ENCODE results near the gene KLK13.

KLK13 gene, protein sequence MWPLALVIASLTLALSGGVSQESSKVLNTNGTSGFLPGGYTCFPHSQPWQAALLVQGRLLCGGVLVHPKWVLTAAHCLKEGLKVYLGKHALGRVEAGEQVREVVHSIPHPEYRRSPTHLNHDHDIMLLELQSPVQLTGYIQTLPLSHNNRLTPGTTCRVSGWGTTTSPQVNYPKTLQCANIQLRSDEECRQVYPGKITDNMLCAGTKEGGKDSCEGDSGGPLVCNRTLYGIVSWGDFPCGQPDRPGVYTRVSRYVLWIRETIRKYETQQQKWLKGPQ

DNA sequence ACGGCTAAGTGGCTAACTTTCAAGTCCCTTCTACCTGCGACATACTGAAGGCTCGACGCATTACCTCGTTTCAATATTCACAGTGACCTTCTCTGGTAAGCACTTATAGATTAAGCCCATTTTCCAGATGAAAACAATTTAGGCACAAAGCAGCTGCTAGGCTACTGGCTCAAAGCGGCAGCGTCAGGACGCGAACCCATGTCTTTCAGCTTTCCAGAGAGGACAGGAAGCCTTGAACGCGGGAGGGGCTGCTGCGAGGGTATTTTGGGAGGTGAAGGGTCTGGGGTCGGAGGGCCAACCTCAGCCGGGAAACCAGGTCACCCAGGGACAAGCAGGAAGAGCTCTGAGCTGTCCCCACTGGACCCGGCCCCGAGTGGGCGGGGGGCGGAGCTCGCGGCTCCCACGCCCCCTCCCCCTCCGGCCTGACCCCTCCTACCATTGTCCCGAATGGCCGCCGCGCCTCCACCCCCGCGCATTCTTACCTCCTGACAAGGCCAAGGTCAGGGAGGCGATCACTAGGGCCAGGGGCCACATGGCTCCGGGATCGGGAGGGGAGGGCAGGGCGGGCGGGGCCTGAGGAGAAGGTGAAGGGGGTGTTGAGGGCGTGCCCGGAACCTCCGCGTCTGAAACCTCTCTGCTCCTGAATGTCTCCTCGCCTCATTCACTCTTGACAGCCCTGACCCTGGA is at the start of gene KLK13:
TSS of gene KLK13 (minus strand) at position 559 of the 687 bp plus-strand sequence. CDS start at position 534, 25 bp downstream.
- DNase-seq, result no peak

DNA sequence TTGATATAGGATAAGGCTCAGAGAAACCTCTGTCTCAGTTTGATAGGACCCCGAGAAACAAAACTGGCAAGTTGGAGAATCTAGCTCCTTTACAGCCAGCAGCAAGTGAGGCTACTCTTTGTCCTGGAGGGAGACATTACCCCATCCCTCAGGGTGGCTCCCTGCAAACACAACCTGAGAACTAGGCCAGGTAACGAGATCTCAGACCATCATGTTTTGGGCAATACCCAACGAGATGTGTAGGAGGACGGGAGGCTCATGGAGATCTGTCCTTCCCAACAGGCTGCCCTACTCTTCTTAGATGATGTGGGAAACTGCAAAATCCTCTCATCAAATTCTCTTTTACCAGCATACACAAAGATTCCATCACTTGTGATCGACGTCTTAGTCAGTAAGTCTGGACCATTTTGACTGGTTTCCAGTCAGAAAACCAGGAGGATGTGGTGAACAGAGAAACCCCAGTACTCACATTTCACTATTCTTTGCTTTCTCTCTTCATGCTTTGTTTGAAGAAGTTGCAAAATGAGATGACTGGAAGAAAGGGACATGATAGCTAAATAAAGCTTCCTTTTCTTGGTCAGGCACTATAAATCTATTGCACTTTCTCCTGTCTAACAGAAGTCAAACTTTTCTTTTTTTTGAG is 49.3 kb upstream of the KLK13 start:
- no peak for DNase-seq

DNA sequence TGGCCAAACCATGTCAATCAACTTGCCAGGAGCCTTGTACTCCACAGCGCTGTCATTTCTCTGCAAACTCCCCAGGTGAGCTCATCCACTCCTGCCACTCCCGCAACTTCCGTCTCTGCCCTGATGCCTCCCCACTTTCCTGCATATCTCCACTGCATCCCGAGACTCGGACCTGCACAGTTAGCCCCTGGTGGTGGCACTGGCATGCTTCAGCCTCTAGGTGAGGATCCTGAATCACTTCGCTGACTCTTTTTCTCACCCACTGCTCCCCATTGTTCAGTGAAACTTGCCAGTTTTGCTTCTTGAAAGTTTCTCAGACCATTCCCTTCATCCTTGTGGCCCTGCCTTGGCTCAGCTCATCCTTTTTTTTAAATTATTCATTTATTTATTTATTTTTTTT is 46.7 kb upstream of the KLK13 start:
- DNase-seq, result no peak

DNA sequence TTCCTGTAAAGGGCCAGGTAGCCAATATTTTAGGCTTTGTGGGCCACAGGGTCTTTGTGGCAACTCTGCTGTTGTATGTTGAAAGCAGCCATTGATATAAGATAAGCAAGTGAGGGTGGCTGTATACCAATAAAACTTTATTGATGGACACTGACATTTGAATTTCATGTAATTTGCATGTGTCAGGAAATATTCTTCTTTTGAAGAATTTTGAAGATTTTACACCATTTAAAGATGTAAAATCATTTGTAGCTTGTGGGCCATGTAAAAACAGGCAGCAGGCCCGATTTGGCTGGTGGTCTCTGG is 45.7 kb upstream of the KLK13 start:
- DNase-seq, result no peak

DNA sequence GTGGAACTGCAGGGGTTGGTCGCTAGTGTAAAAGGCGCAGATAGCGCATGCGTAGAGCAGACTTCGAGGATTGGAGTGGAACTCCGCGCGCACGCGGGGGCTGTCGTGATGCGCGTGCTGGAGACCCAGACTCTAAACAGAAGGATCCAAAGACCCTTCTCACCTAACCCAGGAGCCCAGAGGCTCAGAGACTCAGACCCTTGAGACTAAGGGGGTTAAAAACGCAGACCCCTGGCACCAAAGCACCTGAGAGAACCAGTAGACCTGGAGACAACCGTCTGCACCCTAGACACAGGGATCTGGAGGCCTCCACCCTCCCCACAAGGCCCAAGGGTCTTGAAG is 43.9 kb upstream of the KLK13 start:
- no peak for DNase-seq

DNA sequence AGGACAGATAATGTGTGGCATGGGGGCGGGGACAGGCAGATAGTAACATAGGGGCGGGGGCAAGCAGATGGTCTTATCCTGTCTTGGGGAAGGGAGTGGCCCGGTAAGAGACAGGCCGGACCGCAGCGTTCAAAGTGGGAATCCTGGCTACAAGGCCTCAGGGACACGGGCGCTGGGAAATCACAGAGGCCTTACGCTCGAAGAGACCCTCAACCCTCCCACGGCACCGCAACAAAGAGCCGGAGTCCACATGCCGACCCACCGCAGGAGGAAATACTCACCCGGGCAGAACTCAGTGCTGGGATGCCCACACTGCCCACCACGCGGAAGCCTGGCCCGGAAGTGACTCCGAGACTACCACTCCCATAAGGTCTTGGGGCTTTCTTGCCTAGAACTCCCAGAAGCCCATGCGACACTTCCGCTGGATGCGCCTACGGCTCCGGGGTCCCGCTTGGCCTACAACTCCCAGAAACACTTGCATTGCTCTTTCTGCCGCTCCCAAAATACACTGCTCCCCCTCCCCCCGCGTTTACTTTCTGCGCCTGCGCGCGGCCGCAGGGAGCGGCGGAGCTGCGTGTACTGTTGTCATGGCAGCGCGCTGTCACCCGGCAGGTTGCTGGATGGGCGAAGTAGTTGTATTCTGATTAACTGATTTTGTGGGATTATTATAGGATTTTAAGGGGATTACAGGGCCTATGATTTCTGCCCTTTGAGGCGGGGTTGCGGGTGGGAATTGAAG is 43.3 kb upstream of the KLK13 start, which contains the start of gene CTU1:
TSS of gene CTU1 (minus strand) at position 344 of the 739 bp plus-strand sequence. CDS start 3,840 bp downstream, outside the sequence.
- peak; percentile 94 for DNase-seq

DNA sequence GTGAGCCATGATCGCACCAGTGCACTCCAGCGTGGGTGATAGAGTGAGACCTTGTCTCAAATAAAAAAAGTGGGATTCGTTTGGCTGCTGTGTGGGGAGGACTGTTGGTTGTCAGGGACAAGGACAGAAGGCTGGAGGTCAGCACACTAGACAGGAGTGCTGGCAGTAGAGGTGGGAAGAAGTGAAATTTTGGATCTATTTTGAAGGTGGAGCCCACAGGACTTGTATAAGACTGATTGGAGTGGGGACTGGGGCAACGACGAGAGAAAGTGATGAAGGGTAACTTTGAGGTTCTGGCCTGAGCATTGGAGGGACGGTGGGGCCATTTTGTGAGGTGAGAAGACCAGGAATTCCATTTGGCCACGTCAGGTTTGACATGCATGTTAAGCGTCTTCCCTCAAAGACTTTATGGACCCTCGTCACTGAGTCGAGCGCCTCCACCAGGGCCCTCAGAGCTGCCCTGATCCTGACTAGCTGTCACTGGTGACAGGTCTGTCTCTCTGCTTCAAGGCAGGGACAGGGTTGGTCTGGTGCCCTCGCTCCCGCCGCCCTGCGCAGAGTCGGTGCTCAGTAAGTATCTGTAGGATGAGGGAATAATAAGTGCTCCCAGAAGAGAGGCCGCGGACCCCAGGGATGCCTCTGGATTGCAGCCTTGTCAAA is 42.6 kb upstream of the KLK13 start:
- DNase-seq, result no peak

DNA sequence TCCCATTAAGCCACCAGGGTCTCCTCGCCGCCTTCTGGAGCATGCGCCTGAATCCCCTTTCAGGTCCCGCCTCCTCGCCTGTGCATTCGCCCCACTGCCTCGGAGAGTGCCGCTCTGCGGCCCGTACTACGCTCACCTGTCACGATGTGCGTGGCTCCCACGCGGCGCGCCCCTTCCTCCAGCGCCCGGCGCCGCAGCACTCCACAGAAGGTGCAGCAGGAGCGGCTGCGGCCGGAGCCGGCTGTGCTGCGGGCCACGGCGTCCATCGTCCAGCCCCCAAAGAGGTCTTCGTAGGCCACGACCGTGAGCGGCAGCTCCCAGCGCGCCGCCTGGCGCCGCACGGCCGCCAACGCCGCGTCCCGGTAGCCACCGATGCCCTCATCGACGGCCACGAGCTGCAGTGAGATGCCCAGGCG is 39.0 kb upstream of the KLK13 start:
- DNase-seq, result no peak

DNA sequence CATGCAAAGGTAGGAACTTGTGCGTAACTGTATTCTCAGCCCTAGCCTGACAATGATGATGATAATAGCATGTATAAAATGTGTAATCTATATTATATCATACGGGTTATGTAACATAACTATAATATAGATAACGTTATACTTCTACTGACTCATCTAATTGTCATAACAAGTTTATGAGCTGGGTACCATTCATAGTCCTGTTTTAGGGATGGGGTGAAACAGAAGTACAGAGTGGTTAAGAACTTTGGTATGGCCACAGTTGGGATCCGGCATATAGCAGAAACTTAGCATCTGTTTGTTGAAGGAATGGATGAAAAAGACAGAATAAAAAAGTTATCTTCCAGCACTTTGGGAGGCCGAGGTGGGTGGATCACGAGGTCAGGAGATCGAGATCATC is 38.1 kb upstream of the KLK13 start:
- no peak for DNase-seq

DNA sequence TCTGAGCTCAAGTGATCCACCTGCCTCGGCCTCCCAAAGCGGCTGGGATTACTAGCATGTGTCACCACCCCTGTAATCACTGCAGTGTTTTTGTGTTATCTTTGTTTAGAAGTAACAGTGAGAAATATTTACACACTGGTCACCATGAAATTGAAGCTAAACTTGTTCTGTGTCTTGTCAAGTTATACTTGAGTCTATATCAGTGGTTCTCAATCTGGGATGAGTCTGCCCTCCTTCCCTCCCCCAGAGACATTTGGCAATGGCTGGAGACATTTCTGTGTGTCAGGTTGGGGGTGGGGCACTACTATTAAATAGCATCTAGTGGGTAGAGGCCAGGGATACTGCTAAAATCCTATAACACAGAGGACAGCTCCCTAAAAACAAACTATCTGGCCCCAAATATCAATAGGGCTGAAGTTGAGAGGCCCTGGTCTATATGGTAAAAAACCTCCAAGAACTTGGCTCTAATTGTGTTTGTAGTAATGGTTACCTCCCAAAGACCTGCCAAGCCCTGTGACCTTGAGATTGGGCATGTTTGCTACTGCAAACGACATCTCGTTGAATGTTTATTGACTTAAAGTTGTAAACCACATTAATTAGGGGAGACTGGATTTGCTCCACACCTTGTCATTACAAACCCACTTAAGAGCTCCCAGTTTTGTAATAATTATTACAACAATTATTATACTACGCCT is 36.4 kb upstream of the KLK13 start:
- DNase-seq, result no peak

DNA sequence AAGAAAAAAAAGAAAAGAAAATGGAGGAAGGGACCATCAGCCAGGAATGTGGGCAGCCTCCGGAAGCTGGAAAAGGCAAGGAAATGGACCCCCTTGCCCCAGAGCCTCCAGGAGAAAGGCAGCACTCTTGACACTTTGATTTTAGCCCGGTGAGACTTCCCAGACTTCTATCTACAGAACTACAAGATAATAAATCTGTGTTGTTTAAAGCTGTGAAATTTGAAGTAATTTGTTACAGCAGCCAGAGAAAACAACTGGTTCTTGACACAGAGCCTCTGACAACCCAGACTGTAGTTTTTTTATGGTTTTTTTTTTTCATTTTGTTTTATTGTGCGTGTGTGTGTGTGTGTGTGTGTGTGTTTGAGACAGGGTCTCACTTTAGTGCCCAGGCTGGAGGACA is 35.7 kb upstream of the KLK13 start:
- DNase-seq, result no peak

DNA sequence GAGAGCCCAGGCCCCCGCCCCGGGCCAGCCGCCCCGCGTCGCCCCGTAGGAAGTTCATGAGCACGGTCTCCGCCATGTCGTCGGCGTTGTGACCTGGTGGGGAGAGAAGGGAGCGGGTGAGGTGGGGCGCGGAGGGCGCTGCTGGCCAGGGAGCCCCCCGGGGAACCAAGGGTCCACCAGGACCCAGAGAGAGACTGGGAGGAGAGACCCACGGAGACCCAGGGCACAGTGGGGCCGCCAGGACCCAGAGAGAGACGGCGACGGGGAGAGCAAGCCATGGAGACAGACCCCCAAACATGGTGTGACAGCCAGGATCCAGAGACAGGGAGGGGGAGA is 34.1 kb upstream of the KLK13 start:
- DNase-seq, result no peak

DNA sequence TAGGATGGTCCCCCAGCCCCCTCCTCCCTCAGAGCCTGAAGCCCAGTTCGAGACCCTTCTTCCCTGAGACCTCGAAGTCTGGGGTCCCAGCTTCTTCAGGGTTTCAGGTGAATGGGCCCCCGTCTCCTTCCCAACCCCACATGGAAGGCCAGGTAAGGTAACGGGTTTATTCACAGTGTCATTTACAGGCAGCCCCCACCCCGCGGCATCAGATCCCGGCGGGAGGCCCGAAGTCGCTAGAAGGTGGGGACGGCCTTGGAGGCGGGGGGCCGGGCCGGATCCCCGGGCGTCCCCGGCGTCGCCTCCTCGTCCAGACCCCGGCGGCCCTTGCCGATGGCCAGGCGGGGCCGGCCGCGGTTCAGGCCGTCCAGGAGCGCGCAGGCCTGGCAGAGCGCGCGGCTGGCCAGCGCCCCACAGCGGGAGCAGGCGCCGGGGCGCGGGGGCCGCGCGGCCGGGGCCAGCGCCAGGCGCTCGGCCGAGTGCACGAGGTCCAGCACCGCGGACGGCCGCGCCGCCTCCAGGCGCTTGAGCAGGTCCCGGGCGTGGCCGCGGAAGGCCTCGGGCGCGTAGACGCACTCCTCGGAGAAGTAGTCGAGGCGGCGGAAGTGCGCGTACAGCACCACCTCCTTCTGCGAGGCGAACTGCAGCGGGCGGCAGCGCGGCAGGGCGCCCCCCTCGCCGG is 33.6 kb upstream of the KLK13 start:
- DNase-seq, result no peak

DNA sequence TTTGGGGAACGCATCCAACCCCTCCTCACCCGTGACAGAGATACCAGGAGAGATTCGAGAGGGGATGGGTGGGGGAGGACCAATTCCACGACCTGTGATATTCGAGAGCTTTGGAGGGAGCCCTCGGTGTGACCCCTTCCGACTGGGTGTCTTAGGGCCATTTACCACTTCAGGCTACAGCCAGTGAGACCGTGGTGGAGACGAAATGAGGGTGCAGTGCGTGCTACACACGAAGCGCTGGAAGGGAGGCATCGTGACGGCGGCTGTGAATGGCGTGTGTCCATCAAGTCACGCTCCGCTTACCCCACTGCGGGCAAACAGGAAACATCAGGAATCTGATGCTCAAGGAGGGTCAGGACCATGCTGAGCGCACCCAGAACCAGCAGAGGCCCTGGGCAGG is 32.9 kb upstream of the KLK13 start:
- no peak for DNase-seq

DNA sequence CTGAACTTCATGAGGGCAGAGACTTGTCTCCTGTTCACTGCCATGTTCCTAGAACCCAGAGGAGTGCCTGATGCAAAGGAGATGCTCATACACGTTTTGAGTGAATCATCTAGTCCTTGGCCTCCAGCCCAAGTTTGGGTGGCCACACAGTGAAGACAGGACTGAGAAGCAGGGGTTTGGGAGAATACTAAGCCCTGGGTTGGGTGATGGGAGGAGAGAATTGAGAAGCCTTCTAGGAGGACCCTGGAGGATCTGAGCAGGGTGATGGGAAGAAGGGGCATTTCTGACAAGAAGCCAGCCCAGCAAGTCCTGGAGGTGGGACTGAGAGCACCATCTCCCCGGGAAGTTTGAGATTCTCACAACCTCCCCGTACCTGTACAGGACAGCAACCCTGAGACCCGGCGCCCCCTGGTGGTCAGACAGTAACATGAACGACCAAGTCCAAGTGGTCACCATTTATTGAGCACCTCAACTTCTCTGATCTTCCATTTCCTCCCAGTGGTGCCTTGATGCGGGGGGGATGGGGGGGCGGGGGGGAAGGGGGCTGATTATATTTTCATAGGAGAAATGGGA is 32.4 kb upstream of the KLK13 start:
- DNase-seq, result peak; percentile 75

DNA sequence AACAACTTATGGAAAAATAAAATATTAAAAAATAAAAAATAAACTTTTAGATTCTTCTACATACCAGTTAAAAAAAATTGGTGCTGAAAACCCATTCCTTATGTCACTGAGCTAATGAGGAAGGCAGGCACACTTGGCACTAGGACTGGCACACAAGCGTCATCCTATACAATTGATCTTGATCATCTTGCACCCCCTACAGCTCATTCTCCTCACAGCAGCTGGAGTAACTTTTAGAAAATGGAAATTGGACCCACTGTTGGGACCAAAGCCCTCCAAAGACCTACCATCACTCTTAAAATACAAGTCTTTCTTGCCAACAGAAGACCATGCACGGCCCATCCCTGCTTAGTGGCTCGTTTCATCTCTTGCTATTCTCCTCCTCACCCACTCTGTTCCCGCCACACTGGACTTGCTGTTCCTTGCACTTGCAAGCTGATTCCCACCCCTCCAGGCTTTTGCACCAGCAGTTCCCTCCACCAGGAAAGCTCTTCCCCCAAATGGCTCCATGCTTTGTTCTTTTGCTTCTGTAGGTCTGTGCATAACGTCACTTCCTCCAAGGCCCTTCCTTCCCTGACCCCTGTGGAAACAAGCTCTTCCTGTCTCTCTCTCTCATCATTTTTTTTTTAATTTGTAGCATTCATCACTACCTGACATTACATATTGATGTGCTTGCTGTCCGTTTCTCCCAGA is 31.7 kb upstream of the KLK13 start:
- DNase-seq, result no peak

DNA sequence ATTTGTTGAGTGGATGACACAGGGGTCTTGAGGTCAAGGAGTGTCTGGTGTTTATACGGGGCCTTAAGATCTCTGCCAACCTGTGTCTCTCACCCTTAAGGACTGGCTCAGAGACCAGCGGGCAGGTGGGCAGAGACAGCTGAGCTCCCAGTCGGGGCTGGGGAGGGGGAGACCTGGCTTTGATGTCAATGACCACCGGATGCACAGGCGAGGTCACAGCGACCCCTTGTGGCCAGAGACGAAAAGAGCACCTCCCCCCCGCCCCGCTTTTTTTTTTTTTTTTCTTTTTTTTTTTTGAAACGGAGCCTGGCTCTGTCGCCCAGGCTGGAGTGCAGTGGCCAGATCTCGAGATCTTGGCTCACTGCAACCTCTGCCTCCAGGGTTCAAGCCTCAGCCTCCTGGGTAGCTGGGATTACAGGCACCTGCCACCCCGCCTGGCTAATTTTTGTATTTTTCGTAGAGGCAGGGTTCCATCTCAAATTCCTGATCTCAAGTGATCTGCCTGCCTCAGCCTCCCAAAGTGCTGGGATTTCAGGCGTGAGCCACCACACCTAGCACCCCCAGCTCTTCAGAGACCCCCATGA is 29.9 kb upstream of the KLK13 start:
- peak; percentile 41 for DNase-seq

DNA sequence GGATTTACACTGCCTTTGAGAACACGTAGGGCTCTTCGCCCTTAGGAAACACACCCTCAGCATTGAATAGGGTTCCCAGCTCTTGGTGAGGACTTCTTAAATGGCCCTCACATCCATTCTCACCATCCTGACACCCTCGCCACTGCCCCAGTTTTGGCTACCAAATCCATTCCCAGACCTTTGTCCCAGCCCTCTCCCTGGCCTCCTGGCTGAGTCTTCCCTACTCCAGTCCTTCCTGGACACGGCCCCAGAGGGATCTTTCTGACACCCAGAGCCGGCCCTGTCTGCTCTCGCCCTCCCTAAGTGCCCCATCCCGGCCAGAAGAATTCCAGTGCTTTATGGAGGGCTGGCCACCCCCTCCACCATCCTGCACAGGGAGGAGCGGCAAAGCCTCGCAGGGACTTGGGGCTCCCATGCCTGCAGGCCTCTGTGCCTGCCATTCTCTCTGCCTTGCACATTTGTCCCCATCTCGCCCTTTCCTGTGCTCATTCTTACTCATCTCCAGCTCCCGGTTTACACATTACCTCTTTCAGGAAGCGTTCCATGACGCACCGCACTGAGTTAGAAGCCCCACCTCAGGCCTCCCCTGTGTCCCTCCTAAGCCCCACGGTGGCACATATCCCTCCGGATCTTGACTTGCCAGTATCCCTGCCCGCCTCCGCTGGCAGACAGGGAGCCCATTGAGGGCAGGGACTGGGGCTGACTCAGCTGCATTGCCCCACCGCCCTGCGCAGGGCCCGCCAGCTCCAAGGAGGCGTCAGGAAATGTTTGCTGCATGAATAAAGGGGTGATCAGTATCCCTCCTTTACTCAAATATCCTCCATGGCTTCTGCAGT is 28.8 kb upstream of the KLK13 start:
- no peak for DNase-seq

DNA sequence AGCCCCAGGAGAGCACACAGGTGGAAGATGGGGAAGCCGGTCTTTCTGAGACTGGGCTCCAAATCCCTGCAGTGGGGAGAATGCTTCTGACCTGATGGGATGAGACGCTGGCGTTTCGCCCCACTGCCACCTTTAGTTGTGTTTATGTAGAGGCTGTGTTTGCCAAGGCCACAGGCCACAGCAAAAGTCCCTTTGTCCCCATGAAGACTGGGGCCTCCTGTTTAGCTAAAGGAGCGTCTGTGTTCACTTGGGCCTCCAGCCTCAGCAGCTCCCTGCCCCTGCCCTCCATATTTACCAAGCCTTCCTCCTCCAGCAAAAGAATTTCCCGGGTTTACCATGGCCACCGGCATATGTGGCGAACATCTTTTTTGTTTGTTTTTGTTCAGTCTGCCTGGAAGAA is 28.2 kb upstream of the KLK13 start:
- DNase-seq, result no peak
